Endothelial cell of umbilical vein (primary cell): ENCODE measurements around the gene CCDC91. TPM values are rescaled to one million over a fixed set of nuclear protein-coding genes. Genes with fewer than 3 reads are reported as not detected.

Source experiments
- BruUV-seq: library from RNA; stranded (reverse); fragments of 400-500 nt; replicated peaks from 2 replicates; lab custom pipeline; 2021; lab: Mats Ljungman, UMichigan
- CTCF ChIA-PET: fragments of 300-600, 350-600 bp; sonication (Branson Sonifier 250); formaldehyde crosslinking; loops from one replicate; lab custom pipeline; 2021; ENCODE audit warnings: antibody characterized with exemption, inconsistent platforms; lab: Charles Lee
- POLR2A ChIA-PET: fragments of 300-600, 350-600 bp; sonication (Branson Sonifier 250); formaldehyde crosslinking; loops from one replicate; lab custom pipeline; 2021; ENCODE audit warnings: antibody characterized with exemption, inconsistent platforms; lab: Charles Lee
- DNase-seq: peaks from one replicate; pipeline ENCODE4 v3.0.0-alpha.2; 2011; ENCODE audit warnings: low read depth, low spot score
- FAIRE-seq: peaks from 2 replicates; lab custom pipeline; 2011; peaks lifted over from hg19 to GRCh38; lab: Jason Lieb, UNC
- H2AFZ ChIP-seq: 2 replicates; pipeline ENCODE4 v1.6.0; 2012; ENCODE audit warnings: low read depth, low read length, control low read depth, inconsistent platforms
- H3K27ac ChIP-seq: 2 replicates; pipeline ENCODE4 v1.5.1; 2011; ENCODE audit warnings: low read depth, mild to moderate bottlenecking, control low read depth, low read length, moderate library complexity; ENCODE audit not compliant: insufficient read depth
- H3K27me3 ChIP-seq, 2 experiments: 2 replicates each; pipeline versions ENCODE4 v1.6.0 to v1.6.1; 2011; ENCODE audit warnings: low read length in 2 of 2, mixed read lengths in 1 of 2; ENCODE audit not compliant: control insufficient read depth in 2 of 2, insufficient read depth in 2 of 2
- H3K36me3 ChIP-seq, 2 experiments: 2 replicates in 1 of 2; 3 replicates in 1 of 2; pipeline ENCODE4 v1.5.1; 2011; ENCODE audit warnings: low read length in 2 of 2, mild to moderate bottlenecking in 1 of 2, moderate library complexity in 1 of 2; ENCODE audit not compliant: control insufficient read depth in 2 of 2, insufficient read depth in 2 of 2; ENCODE audit errors: extremely low read depth in 1 of 2
- H3K4me1 ChIP-seq: 3 replicates; pipeline ENCODE4 v1.5.1; 2011; ENCODE audit warnings: mild to moderate bottlenecking, low read length; ENCODE audit not compliant: control insufficient read depth, insufficient read depth; ENCODE audit errors: extremely low read depth
- H3K4me2 ChIP-seq: 2 replicates; pipeline ENCODE4 v1.6.1; 2011; ENCODE audit warnings: low read length, control low read depth, mixed read lengths; ENCODE audit not compliant: insufficient read depth
- H3K4me3 ChIP-seq, 3 experiments: fragments of 200-600 bp in 1 of 3; sonication (generic), shearing (Covaris generic) in 1 of 3; replicated peaks in 1 of 3; 2 replicates each; pipeline ENCODE4 v1.5.1; 2011 to 2016; ENCODE audit warnings: control low read depth in 3 of 3, low read length in 3 of 3, mild to moderate bottlenecking in 2 of 3, inconsistent platforms in 1 of 3, low read depth in 1 of 3, moderate library complexity in 1 of 3; ENCODE audit not compliant: insufficient read depth in 1 of 3
- H3K79me2 ChIP-seq: 2 replicates; pipeline ENCODE4 v1.6.0; 2012; ENCODE audit warnings: low read length, inconsistent platforms; ENCODE audit not compliant: control insufficient read depth, insufficient read depth
- H3K9ac ChIP-seq: replicated peaks from 2 replicates; pipeline ENCODE3; 2011; ENCODE audit warnings: low read length, control low read depth; ENCODE audit not compliant: insufficient read depth; ENCODE audit errors: extremely low read depth
- H3K9me1 ChIP-seq: replicated peaks from 3 replicates; pipeline ENCODE4 v1.6.0; 2011; ENCODE audit warnings: mild to moderate bottlenecking, low read length; ENCODE audit not compliant: control insufficient read depth, insufficient read depth; ENCODE audit errors: extremely low read depth
- H3K9me3 ChIP-seq: replicated peaks from 2 replicates; pipeline ENCODE4 v1.5.1; 2012; ENCODE audit warnings: low read length, inconsistent platforms; ENCODE audit not compliant: control insufficient read depth, insufficient read depth
- H4K20me1 ChIP-seq: replicated peaks from 2 replicates; pipeline ENCODE3; 2011; ENCODE audit warnings: mild to moderate bottlenecking, low read length; ENCODE audit not compliant: control insufficient read depth, insufficient read depth; ENCODE audit errors: extremely low read depth
- CTCF ChIP-seq, 2 donors: IDR thresholded peaks; 1 replicate in 1 of 2; 2 replicates in 1 of 2; pipeline ENCODE4 v1.5.1; 2011; ENCODE audit warnings: low read length in 2 of 2, mild to moderate bottlenecking in 2 of 2, moderate library complexity in 2 of 2, control low read depth in 1 of 2, inconsistent platforms in 1 of 2, low read depth in 1 of 2; ENCODE audit not compliant: insufficient read depth in 1 of 2; ENCODE audit errors: extremely low read depth in 1 of 2
- GATA2 ChIP-seq: IDR thresholded peaks from 2 replicates; pipeline ENCODE4 v1.7.0; 2011; ENCODE audit warnings: low read depth, mild to moderate bottlenecking, moderate library complexity, mixed read lengths, low read length; ENCODE audit not compliant: insufficient read length, insufficient read depth
- MYC ChIP-seq: IDR thresholded peaks from one replicate; pipeline ENCODE4 v1.6.1; 2011; ENCODE audit warnings: mild to moderate bottlenecking, low read depth, low read length
- POLR2A ChIP-seq: IDR thresholded peaks from 2 replicates; pipeline ENCODE4 v1.6.1; 2012; ENCODE audit warnings: low read depth, mild to moderate bottlenecking, control low read depth, low read length
- POLR2AphosphoS5 ChIP-seq: IDR thresholded peaks from 2 replicates; pipeline ENCODE4 v1.6.1; 2012; ENCODE audit warnings: low read depth, mild to moderate bottlenecking, control low read depth, low read length, moderate library complexity; ENCODE audit not compliant: insufficient read depth
- dilution Hi-C: fragments of 300-500 bp; cut with MboI; formaldehyde crosslinking; loops from one replicate; pipeline ENCODE4 v1.15.0; 2019; ENCODE audit warnings: low sequenced_read_pairs; ENCODE audit not compliant: extremely low pct_ligation_motif_present
- intact Hi-C: fragments of 100-400 bp; cut with micrococcal nuclease; formaldehyde crosslinking; loops from one replicate; pipeline ENCODE4 v1.10.0; 2022
- polyA plus RNA-seq, 4 experiments: library from polyadenylated mRNA; depleted of rRNA in 3 of 4; stranded (reverse) in 3 of 4; unstranded in 1 of 4; fragments of >200 nt; gene quantifications; 2 replicates each; pipeline versions ENCODE4 v1.2.1 to v1.2.3, GENCODE V29; 2011 to 2012; ENCODE audit warnings: missing spikeins in 1 of 4
- total RNA-seq: library from RNA; stranded (reverse); gene quantifications from 2 replicates; pipeline ENCODE4 v1.2.3, GENCODE V29; 2021

The CCDC91 gene
- total and polyA plus RNA-seq, 2 donors (not counting 3 experiments of a cell fraction or from before 2014, with no cell fraction given), result 3.8 to 10.5 TPM

- intact Hi-C loops, result no loop called here
- H3K4me3 ChIP-seq, result no peak overlapping the region
Observed at GRCh38 chr12:28268608-28269229, 78.5 kb downstream of the CCDC91 start.

GRCh38 chr12:28269851-28270250 is 79.6 kb downstream of the CCDC91 start:
- H3K4me1 ChIP-seq, result no peaks in the 10 kb centered on the region
- H2AFZ ChIP-seq, result no peak overlapping the region
- no peaks in the 10 kb centered on the region for H3K9me1 ChIP-seq
- POLR2A ChIA-PET, result no interaction called here
- TF ChIP-seq POLR2A, result no peak
- no peak for TF ChIP-seq POLR2AphosphoS5
- TF ChIP-seq MYC, result no peak
- no peak for TF ChIP-seq CTCF (IDR thresholded peaks at IDR 0.05; ENCODE audit: extremely low read depth in 1 of 2, insufficient read depth in 1 of 2, low read depth in 1 of 2, low read length in 2 of 2)
- H3K27ac ChIP-seq, result no peak overlapping the region
- H3K4me2 ChIP-seq, result no peak overlapping the region
- peaks cover 2% of the 10 kb centered on the region for H3K9me3 ChIP-seq
- CTCF ChIA-PET, result no interaction called here
- no peaks in the 10 kb centered on the region for H3K36me3 ChIP-seq
- H3K79me2 ChIP-seq, result no peaks in the 10 kb centered on the region
- no peak overlapping the region for H3K4me3 ChIP-seq
- BruUV-seq, result no TSS peak
- dilution Hi-C loops (no loop called here), intact Hi-C loops (no loop called here)
- H3K27me3 ChIP-seq, result no peaks in the 10 kb centered on the region
- FAIRE-seq, result no peak
- H4K20me1 ChIP-seq, result no peaks in the 10 kb centered on the region
- no peak overlapping the region for H3K9ac ChIP-seq
- DNase-seq, result no peak

More at GRCh38 chr12:28268608-28269229, 78.5 kb downstream of the CCDC91 start:
- CTCF ChIA-PET, result interaction anchor here (1.0 to 1.3 kb wide), 3 partner anchors 8 to 34 kb away, joined by 3 read pairs; no protein-coding TSS in a partner anchor
- H2AFZ ChIP-seq, result no peak overlapping the region
- dilution Hi-C loops, result no loop called here
- H3K9me3 ChIP-seq, result peaks cover 2% of the 10 kb centered on the region
- FAIRE-seq (no peak), DNase-seq (no peak)
- no TSS peak for BruUV-seq
- H3K27ac ChIP-seq, result no peak overlapping the region
- no peaks in the 10 kb centered on the region for H3K4me1 ChIP-seq
- no peaks in the 10 kb centered on the region for H3K27me3 ChIP-seq
- no peaks in the 10 kb centered on the region for H3K36me3 ChIP-seq
- no peak overlapping the region for H3K9ac ChIP-seq
- POLR2A ChIA-PET, result no interaction called here
- no peaks in the 10 kb centered on the region for H4K20me1 ChIP-seq
- no peaks in the 10 kb centered on the region for H3K9me1 ChIP-seq
- H3K79me2 ChIP-seq, result no peaks in the 10 kb centered on the region
- no peak for TF ChIP-seq GATA2
- TF ChIP-seq MYC, result no peak
- no peak overlapping the region for H3K4me2 ChIP-seq
